OCI-LY3 (cell line): Measurements from ENCODE around the gene KXD1.

ENCODE experiments used
- H2AFZ ChIP-seq: fragments of 200-600, 300-600 bp; shearing (Covaris generic); 2 replicates; pipeline ENCODE4 v1.6.0; 2014; ENCODE audit warnings: antibody characterized with exemption, low read depth, low read length
- H3K27ac ChIP-seq: fragments of 200-600, 300-600 bp; sonication (generic); 2 replicates; pipeline ENCODE4 v1.5.1; 2014; ENCODE audit warnings: mild to moderate bottlenecking, low read length, moderate library complexity, mixed read lengths
- H3K27me3 ChIP-seq: fragments of 200-600, 300-600 bp; sonication (generic); 2 replicates; pipeline ENCODE4 v1.6.1; 2014; ENCODE audit warnings: low read depth, low read length, mixed read lengths
- H3K36me3 ChIP-seq: fragments of 200-600, 300-600 bp; sonication (generic); replicated peaks from 2 replicates; pipeline ENCODE3; 2014; ENCODE audit warnings: low read depth, low read length, mixed read lengths
- H3K4me1 ChIP-seq: fragments of 300-600, 200-600 bp; sonication (generic); 2 replicates; pipeline ENCODE4 v1.6.1; 2014; ENCODE audit warnings: low read length, mixed read lengths
- H3K4me2 ChIP-seq: fragments of 200-600, 300-600 bp; sonication (generic); 2 replicates; pipeline ENCODE4 v1.6.1; 2014; ENCODE audit warnings: low read length, mixed read lengths
- H3K4me3 ChIP-seq: fragments of 300-600, 200-600 bp; sonication (generic); 2 replicates; pipeline ENCODE4 v1.5.1; 2014; ENCODE audit warnings: antibody characterized with exemption, mild to moderate bottlenecking, low read length, moderate library complexity
- H3K79me2 ChIP-seq: fragments of 300-600, 200-600 bp; shearing (Covaris generic); 2 replicates; pipeline ENCODE4 v1.6.1; 2014; ENCODE audit warnings: mild to moderate bottlenecking, low read length, mixed read lengths
- H3K9ac ChIP-seq: fragments of 300-600, 200-600 bp; shearing (Covaris generic); 2 replicates; pipeline ENCODE4 v1.6.0; 2014; ENCODE audit warnings: mild to moderate bottlenecking, low read length, moderate library complexity
- H3K9me3 ChIP-seq: fragments of 200-600, 300-600 bp; shearing (Covaris generic); 2 replicates; pipeline ENCODE4 v1.6.1; 2014; ENCODE audit warnings: low read length, mixed read lengths; ENCODE audit not compliant: insufficient read depth
- H4K20me1 ChIP-seq: fragments of 200-600, 300-600 bp; sonication (generic); 2 replicates; pipeline ENCODE4 v1.6.1; 2016; ENCODE audit warnings: low read length, mixed read lengths; ENCODE audit not compliant: insufficient read depth
- EZH2phosphoT487 ChIP-seq: fragments of 200-600 bp; shearing (Covaris generic); IDR thresholded peaks from 2 replicates; pipeline ENCODE4 v1.6.1; 2018; ENCODE audit warnings: antibody characterized with exemption, mixed run types, low read depth
- TF ChIP-seq, protein P1 (sequence below): fragments of 200-600, 300-600 bp; sonication (generic); IDR thresholded peaks from 2 replicates; pipeline ENCODE4 v1.5.1; 2014; ENCODE audit warnings: antibody characterized with exemption, low read length, low read depth

The KXD1 gene

GRCh38 chr19:18587962-18588610 lies 30.4 kb downstream of the KXD1 start:
- Histone ChIP-seq H3K27me3 (no peaks in the 10 kb centered on the region), H3K79me2 (peaks cover 15% of the 10 kb centered on the region), H3K4me3 (peak overlapping the region; percentile 86), H4K20me1 (no peaks in the 10 kb centered on the region; the same call in 1 of the 2 replicates), H3K27ac (peak overlapping the region; percentile 92), H3K9ac (peak overlapping the region; percentile 92), H3K4me1 (peaks cover 34% of the 10 kb centered on the region), H3K9me3 (peaks cover 6% of the 10 kb centered on the region; the same call in 1 of the 2 replicates), H3K4me2 (peak overlapping the region; percentile 98), H2AFZ (peak overlapping the region; percentile 93), H3K36me3 (peaks cover 13% of the 10 kb centered on the region)
- TF ChIP-seq, protein P1, sequence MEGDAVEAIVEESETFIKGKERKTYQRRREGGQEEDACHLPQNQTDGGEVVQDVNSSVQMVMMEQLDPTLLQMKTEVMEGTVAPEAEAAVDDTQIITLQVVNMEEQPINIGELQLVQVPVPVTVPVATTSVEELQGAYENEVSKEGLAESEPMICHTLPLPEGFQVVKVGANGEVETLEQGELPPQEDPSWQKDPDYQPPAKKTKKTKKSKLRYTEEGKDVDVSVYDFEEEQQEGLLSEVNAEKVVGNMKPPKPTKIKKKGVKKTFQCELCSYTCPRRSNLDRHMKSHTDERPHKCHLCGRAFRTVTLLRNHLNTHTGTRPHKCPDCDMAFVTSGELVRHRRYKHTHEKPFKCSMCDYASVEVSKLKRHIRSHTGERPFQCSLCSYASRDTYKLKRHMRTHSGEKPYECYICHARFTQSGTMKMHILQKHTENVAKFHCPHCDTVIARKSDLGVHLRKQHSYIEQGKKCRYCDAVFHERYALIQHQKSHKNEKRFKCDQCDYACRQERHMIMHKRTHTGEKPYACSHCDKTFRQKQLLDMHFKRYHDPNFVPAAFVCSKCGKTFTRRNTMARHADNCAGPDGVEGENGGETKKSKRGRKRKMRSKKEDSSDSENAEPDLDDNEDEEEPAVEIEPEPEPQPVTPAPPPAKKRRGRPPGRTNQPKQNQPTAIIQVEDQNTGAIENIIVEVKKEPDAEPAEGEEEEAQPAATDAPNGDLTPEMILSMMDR: no peak
- no peak for TF ChIP-seq EZH2phosphoT487

- TF ChIP-seq, protein P1: peak; percentile 91
- no peak for TF ChIP-seq EZH2phosphoT487
- peaks cover 34% of the 10 kb centered on the region for H3K4me1 ChIP-seq
- peak within 1 kb of the TSS; percentile 86 for H3K4me3 ChIP-seq
- H4K20me1 ChIP-seq: no peaks in the 10 kb centered on the region; the same call in 1 of the 2 replicates
- peak within 1 kb of the TSS; percentile 92 for H3K9ac ChIP-seq
- H3K27ac ChIP-seq: peak within 1 kb of the TSS; percentile 92
- H3K9me3 ChIP-seq: peaks cover 6% of the 10 kb centered on the region; the same call in 1 of the 2 replicates
- peak within 1 kb of the TSS; percentile 98 for H3K4me2 ChIP-seq
- H2AFZ ChIP-seq: peak within 1 kb of the TSS; percentile 93
- H3K79me2 ChIP-seq: peaks cover 15% of the 10 kb centered on the region
- H3K27me3 ChIP-seq: no peaks in the 10 kb centered on the region
- peaks cover 13% of the 10 kb centered on the region for H3K36me3 ChIP-seq
These were observed 31.1 kb downstream of the KXD1 start, which contains the start of gene REX1BD for GRCh38 chr19:18588611-18589379. Gene REX1BD, plus strand, starts transcription at chr19:18588798. Its CDS starts 4 bp downstream, at chr19:18588802.

DNA sequence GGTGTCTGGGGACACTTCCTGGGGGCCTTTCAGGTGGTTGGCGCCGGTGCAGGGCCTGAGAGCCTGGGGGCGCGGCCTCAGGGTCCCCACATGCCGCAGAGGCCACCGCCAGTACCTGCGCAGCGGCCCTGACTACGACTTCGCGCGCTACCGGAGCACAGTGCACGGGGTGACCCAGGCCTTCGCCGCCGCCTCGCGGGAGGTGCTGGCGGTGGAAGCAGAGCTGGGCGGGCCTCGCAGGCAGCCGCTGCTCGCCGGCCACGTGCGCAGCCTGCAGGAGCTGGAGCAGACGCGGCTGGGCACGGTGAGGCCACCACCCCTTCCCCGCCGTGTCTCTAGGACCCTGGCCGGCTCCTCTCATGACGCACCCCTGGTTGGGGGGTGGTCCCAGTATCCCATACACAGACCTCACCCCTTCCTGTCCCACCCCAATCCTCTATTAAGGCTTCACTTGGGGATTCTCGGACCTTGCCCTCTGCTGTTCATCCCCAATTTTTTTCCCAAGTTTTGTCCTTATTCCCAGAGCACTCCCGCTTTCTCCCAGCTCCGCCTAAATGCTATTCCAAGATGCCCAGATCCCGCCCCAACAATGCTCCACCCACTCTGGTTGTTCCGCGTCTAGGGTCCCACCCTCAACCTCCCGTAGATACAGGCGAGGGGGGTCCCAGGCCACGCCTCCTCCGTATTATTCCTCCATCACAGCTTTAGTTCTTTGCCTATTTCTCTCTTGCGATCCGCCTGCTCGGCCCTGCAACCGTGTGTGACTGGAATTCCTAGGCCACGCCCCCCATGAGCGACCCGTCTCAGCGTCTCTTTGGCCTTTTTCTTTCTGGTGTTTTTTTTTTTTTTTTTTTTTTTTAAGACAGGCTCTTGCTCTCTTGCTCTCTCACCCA lies 32.0 kb downstream of the KXD1 start:
- Histone ChIP-seq H3K27ac (peak overlapping the region; percentile 92), H3K4me1 (peaks cover 35% of the 10 kb centered on the region), H3K27me3 (no peaks in the 10 kb centered on the region), H3K79me2 (peaks cover 15% of the 10 kb centered on the region), H3K36me3 (peaks cover 13% of the 10 kb centered on the region), H3K9ac (peak overlapping the region; percentile 92), H3K4me3 (peak overlapping the region; percentile 86), H3K4me2 (peak overlapping the region; percentile 98), H3K9me3 (peaks cover 6% of the 10 kb centered on the region; the same call in 1 of the 2 replicates), H4K20me1 (no peaks in the 10 kb centered on the region; the same call in 1 of the 2 replicates), H2AFZ (peak overlapping the region; percentile 22; the same call in 1 of the 2 replicates)
- no peak for TF ChIP-seq EZH2phosphoT487
- TF ChIP-seq, protein P1: peak; percentile 28
